IPS-20b (cell line): ENCODE results near the gene RORC.

Experiments
- H3K27ac ChIP-seq: one replicate; pipeline ENCODE4 v1.5.1; 2013; ENCODE audit warnings: low read length
- H3K27me3 ChIP-seq: 2 replicates; pipeline ENCODE4 v1.6.1; 2013; ENCODE audit warnings: mild to moderate bottlenecking, low read length, inconsistent platforms; ENCODE audit not compliant: insufficient read depth
- H3K36me3 ChIP-seq: 2 replicates; pipeline ENCODE4 v1.6.1; 2013; ENCODE audit warnings: low read depth, mild to moderate bottlenecking, inconsistent platforms, low read length, moderate library complexity; ENCODE audit not compliant: insufficient read depth
- H3K4me1 ChIP-seq: 2 replicates; pipeline ENCODE4 v1.6.1; 2013; ENCODE audit warnings: mild to moderate bottlenecking, control low read depth, inconsistent platforms, low read length, moderate library complexity; ENCODE audit not compliant: insufficient read depth
- H3K4me3 ChIP-seq: 2 replicates; pipeline ENCODE4 v1.5.1; 2013; ENCODE audit warnings: mild to moderate bottlenecking, low read length, inconsistent platforms
- H3K9ac ChIP-seq: 2 replicates; pipeline ENCODE4 v1.6.1; 2013; ENCODE audit warnings: low read depth, mild to moderate bottlenecking, inconsistent platforms, low read length, moderate library complexity
- H3K9me3 ChIP-seq: 2 replicates; pipeline ENCODE4 v1.6.1; 2013; ENCODE audit warnings: mild to moderate bottlenecking, low read depth, low read length, inconsistent platforms; ENCODE audit not compliant: insufficient read depth

RORC gene

DNA sequence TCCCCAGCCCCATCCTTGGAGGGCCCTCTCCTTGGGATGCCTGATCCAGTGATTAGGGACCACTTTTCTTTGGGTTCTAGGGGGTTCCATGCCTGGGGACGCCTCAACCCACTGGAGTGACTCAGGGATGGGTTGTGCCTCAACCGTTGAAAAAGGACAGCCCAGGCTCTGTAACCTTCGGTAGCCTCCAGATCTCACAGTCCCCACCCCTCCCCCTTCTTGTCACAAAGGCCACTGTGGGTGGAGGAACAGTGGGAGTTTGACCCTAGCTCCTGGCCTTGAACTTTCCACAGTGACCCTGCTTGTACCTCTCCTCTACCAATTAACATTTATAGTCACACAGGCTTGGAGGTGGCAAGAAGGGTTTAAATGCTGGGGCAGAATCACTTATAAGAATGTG lies 2.6 kb upstream of the RORC start:
- Histone ChIP-seq H3K27me3 (peaks cover 28% of the 10 kb centered on the region), H3K27ac (no peak overlapping the region), H3K9me3 (no peaks in the 10 kb centered on the region), H3K36me3 (no peaks in the 10 kb centered on the region), H3K4me3 (no peak overlapping the region), H3K4me1 (peaks cover 12% of the 10 kb centered on the region), H3K9ac (no peak overlapping the region)

DNA sequence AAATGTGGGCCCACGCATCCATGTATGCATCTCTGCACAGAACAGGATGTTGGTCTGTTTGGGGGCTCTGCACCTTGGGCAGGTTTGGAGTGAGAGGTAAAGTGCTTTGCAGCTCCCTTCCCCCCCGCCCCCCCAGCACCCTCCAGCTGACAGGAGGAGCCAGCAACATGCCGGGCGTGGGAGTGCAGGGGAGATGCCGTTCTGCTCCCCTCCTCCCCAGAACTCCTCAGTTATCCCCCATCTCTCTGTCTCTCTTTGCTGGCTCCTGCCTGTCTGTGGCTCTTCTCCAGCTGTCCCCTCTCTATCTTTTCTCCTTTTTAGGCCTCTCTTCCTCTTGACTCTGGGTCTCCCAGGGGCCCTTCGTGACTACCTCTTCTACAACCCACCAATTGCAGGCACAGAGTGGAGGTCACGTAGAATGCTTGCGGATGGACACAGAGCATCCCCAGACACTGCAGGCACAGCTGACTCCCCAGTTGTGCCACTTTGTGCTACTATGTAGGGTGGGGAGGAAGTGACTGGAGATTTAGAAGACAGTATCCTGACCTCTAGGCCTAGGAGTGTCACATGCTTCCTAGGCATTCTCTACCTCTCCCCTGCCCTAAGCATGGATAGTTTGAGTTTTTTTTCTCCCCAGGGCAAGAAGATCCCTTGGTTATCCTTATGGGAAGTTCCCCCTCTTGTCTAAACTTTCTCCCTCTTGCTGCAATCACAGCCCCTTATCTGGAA lies 1.7 kb upstream of the RORC start:
- H3K9ac ChIP-seq = no peak overlapping the region
- peaks cover 17% of the 10 kb centered on the region for H3K4me1 ChIP-seq
- H3K9me3 ChIP-seq = no peaks in the 10 kb centered on the region
- no peak overlapping the region for H3K27ac ChIP-seq
- H3K4me3 ChIP-seq = no peak overlapping the region
- H3K27me3 ChIP-seq = peaks cover 19% of the 10 kb centered on the region
- H3K36me3 ChIP-seq = no peaks in the 10 kb centered on the region

DNA sequence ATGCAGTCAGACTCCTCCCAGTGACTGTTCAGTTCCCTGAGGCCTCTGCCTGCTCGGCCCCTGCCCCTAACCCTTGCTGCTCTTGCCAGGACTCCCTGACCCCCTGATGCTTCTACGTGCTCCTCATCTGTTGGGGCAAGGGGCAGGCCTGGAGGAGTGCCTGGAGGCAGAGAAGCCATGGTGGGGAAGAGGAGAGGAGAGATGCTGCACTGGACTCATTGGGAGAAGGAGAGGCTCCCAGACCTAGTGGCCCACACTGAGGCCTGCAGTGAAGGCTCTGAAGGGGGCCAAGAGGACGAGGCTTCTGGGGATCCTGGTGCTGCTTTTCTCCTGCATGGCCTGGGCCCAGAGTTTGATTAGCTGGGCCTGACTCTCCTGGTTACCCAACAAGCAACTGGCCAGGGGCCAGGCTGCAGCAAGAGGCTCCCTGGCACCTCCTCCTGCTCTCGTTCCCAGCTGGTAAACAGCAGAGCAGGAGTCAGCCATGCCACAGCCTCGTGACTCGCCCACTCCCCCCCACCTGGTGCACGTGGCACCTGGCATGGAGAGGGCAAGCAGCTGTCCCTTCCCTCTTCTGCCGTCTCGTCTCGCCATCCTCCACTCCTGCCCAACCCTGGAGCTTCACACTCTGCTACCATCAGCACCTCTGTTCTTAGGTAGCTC lies 847 bp upstream of the RORC start:
- Histone ChIP-seq H3K27me3 (peaks cover 10% of the 10 kb centered on the region), H3K27ac (no peak overlapping the region), H3K36me3 (no peaks in the 10 kb centered on the region), H3K4me3 (no peak overlapping the region), H3K9me3 (no peaks in the 10 kb centered on the region), H3K4me1 (peaks cover 21% of the 10 kb centered on the region), H3K9ac (no peak overlapping the region)

DNA sequence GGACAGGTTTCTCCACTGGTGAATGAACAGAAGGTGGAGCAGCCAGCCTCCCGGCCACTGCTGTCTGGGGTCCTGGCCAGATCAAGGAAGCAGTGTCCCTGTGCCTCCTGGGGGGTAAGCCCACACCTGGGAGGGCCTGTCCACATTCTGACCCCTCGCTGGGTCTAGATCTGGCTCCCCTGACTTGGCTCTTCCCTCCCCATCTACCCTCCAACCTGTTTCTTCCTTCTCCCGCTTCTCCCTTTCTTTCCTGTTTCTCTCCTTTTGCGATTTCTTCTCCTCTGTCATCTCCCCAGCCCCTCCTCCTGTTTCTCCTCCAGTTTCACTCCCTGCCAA lies 378 bp downstream of the RORC start:
- Histone ChIP-seq H3K9me3 (no peaks in the 10 kb centered on the region), H3K27me3 (no peaks in the 10 kb centered on the region), H3K36me3 (no peaks in the 10 kb centered on the region), H3K4me3 (no peak overlapping the region), H3K4me1 (peaks cover 24% of the 10 kb centered on the region), H3K27ac (no peak overlapping the region), H3K9ac (no peak overlapping the region)

DNA sequence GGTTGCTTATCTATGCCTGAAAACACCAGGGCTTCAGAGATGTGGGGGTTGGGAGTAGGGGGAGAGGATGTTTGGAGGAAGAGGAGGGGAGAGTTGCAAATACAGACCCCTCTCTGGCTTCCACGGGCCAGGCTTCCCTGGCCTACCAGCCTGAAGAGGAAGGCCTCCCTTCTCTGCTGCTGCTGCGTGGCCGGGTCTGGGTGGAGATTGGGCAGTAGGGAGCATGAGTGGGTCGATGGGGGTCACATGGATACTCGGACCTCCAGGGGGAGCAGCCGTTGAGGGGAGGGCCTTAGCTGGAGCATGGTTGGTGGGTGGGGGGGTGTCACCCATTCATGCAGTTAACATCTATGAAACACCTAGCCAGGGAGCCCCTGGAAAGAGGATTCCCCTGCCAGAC lies 1.5 kb downstream of the RORC start:
- H3K27ac ChIP-seq = no peak overlapping the region
- H3K4me1 ChIP-seq = peaks cover 28% of the 10 kb centered on the region
- no peaks in the 10 kb centered on the region for H3K36me3 ChIP-seq
- no peaks in the 10 kb centered on the region for H3K9me3 ChIP-seq
- no peak overlapping the region for H3K4me3 ChIP-seq
- H3K27me3 ChIP-seq = no peaks in the 10 kb centered on the region
- no peak overlapping the region for H3K9ac ChIP-seq

DNA sequence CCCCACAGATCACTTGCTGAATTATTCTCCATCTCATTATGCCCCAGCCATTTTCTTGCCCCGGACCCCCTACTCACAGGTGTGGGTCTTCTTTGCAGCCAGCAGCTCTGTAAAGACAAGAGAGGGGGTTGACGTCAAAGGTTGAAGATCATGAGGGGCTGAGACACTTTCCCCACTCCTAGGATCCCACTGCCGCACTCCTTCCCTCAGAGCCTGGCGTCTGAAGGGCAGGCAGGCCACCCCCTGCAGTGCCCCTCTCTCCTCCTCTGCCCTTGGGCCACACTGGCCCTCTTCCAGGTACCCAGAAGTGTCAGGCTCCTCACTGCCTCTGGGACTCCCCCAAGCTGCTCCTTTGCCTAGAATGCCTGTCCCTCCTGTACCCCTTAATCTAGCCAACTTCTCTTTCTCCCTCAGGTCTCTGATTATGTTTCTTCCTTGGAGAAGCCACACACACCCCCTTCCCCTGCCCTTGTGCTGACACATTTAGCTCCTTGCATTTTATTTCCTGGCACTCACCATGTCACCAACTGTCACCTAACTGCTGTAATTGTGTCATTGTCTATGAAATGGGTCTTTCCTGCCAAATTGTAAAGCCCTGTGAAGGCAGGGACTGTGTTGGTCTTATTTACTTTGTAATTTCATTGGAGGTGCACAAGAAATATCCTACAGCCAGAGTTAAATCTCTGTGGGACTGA lies 2.1 kb downstream of the RORC start:
- Histone ChIP-seq H3K27ac (no peak overlapping the region), H3K36me3 (no peaks in the 10 kb centered on the region), H3K4me1 (peaks cover 28% of the 10 kb centered on the region), H3K27me3 (no peaks in the 10 kb centered on the region), H3K9ac (0 out of 2 replicates have a peak overlapping the region, but pooled peaks have one; percentile 1), H3K4me3 (no peak overlapping the region), H3K9me3 (no peaks in the 10 kb centered on the region)

DNA sequence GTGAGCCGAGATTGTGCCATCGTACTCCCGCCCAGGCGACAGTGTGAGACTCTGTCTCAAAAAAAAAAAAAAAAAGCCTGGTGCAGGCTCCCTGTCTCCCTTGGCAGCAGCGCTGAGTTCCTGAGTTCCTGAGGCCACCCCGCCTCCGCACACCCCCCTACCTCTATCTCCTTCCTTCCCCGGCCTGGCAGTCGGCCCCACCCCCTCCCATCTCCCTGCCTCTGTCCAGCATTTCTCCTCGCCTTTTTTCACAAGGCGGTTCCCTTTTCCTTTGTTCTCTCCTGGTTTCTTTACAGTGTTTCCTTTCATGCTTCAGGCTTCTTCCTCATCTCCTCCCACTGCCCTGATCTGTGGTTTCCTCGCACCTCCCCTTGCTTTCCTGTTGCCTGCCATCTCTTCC lies 2.7 kb downstream of the RORC start:
- no peak overlapping the region for H3K4me3 ChIP-seq
- no peaks in the 10 kb centered on the region for H3K27me3 ChIP-seq
- H3K36me3 ChIP-seq = no peaks in the 10 kb centered on the region
- no peaks in the 10 kb centered on the region for H3K9me3 ChIP-seq
- H3K27ac ChIP-seq = no peak overlapping the region
- peaks cover 28% of the 10 kb centered on the region for H3K4me1 ChIP-seq
- H3K9ac ChIP-seq = 0 out of 2 replicates have a peak overlapping the region, but pooled peaks have one; percentile 1

DNA sequence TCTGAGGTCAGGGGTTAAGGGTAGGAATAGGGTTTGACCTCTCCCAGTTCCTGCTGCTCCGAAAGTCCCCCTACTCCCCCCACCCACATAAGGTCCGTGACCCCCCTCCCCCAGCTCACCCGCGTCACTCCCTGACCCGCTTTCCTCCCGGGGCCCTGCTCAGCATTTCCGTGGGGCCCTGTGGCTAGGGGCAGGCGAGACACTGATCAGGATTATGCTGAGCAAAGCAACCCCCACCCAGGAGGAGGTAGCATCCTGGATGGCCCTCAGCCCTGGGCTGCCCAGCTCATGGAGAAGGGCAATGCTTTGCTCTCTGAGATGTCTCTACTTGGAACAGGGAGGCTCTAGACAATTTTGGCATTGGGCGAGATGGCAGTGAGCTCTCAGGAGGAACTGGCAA lies 3.7 kb downstream of the RORC start:
- H3K36me3 ChIP-seq = no peaks in the 10 kb centered on the region
- no peaks in the 10 kb centered on the region for H3K27me3 ChIP-seq
- H3K9me3 ChIP-seq = no peaks in the 10 kb centered on the region
- H3K27ac ChIP-seq = no peak overlapping the region
- peaks cover 30% of the 10 kb centered on the region for H3K4me1 ChIP-seq
- no peak overlapping the region for H3K9ac ChIP-seq
- H3K4me3 ChIP-seq = no peak overlapping the region

DNA sequence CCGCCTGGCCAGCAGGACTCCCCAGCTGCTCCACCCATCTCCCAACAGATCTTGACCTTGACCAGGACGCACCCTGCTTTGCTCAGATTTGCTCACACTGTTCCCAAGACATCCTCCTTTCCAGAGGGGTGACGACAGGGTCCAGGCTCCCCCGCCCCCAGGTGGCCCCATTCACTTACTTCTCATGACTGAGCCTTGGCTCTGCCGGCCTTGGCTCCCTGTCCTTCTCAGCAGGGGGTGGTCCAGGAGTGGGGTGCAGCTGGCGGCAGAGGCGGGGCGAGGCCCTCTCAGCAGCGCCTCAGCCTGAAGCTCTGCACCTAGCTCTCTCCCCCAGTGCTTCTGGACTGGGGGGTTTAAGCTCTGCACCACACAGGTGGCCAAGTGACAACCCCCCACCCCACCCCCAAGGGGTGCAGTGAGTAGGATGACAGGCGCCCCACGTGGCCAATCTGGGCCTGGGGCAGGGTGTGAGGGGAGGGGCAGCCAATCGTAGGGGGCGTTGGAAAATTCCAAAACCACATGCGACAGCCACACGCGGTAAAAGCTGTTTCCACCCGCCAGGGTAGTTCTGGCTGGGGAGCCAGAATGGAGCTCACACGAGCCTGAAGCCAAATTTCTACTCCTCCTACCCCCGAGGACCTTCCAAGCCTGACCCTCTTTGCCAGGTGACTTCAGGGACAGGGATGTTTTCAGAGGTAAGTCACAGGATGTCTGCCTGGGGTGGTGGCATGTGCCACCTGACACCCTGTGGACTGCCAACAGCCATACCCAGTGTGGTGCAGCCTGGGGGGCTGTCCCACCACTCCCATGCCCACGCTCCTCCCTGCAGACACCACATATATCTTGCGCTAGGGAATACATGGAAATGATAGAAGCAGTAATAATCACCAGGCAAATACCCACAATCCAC lies 5.6 kb downstream of the RORC start:
- Histone ChIP-seq H3K36me3 (no peaks in the 10 kb centered on the region), H3K27ac (no peak overlapping the region), H3K4me3 (peak overlapping the region; percentile 1; the same call in 1 of the 2 replicates), H3K9ac (no peak overlapping the region), H3K27me3 (no peaks in the 10 kb centered on the region), H3K9me3 (no peaks in the 10 kb centered on the region), H3K4me1 (peaks cover 35% of the 10 kb centered on the region)

DNA sequence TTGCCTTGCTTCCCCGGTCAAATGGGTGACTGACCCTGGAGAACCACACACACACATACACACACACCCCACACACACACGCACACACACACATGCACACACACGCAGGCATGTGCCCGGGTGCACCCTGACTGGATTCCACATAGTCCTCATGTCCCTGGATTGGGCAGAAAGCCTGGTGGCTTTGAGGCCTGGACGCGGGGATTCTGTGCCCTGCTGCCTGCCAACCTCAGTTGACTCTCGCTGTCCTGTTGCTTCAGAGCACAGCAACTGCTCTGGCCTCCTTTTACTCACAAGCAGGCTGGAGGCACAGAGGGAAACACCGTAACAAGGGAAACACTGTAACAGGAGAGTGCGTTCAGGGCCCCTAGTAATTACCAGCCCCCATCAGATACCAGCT lies 6.4 kb downstream of the RORC start:
- Histone ChIP-seq H3K36me3 (no peaks in the 10 kb centered on the region), H3K27ac (no peak overlapping the region), H3K4me1 (peaks cover 33% of the 10 kb centered on the region), H3K9me3 (no peaks in the 10 kb centered on the region), H3K9ac (no peak overlapping the region), H3K27me3 (no peaks in the 10 kb centered on the region), H3K4me3 (no peak overlapping the region)

DNA sequence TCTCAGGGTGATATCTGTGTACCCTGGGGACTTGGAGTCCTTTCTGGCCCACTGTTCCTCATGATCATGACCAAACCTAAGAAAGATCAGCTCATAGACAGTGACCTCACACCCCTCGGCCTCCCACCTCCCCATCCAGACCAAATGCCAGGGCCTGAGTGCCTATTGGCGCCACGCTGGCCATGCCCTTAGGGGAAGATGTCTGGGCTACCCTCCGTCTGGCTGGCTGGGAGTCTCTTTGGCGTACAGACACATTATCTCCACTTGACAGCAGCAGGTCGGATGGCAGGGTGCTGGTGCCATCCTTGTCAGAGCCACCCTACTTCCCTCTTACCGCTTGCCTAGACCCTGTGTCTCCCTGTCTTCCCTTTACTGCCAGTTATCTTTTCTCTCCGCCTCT lies 8.4 kb downstream of the RORC start:
- Histone ChIP-seq H3K9me3 (no peaks in the 10 kb centered on the region), H3K9ac (no peak overlapping the region), H3K4me1 (peaks cover 17% of the 10 kb centered on the region), H3K36me3 (no peaks in the 10 kb centered on the region), H3K27me3 (no peaks in the 10 kb centered on the region), H3K4me3 (no peak overlapping the region), H3K27ac (no peak overlapping the region)
